H1 (cell line): ENCODE measurements around the gene IL1A. TPM values are rescaled to one million over a fixed set of nuclear protein-coding genes. Genes with fewer than 3 reads are reported as not detected.

Source experiments
- CTCF ChIA-PET: fragments of 300-600 bp; sonication (Branson Sonifier 250); formaldehyde crosslinking; loops from one replicate; lab custom pipeline; 2021; ENCODE audit not compliant: partially characterized antibody; lab: Charles Lee
- POLR2A ChIA-PET: fragments of 300-600 bp; sonication (Branson Sonifier 250); formaldehyde crosslinking; loops from one replicate; lab custom pipeline; 2021; ENCODE audit warnings: inconsistent platforms; ENCODE audit not compliant: partially characterized antibody; lab: Charles Lee
- DNase-seq, 2 experiments: peaks; one replicate each; pipeline versions ENCODE4 v3.0.0 to v3.0.0-alpha.2; 2010 to 2022; ENCODE audit warnings: low spot score in 2 of 2, low read depth in 1 of 2, mixed read lengths in 1 of 2
- FAIRE-seq: peaks from 2 replicates; lab custom pipeline; 2011; peaks lifted over from hg19 to GRCh38; lab: Jason Lieb, UNC
- H2AFZ ChIP-seq: 2 replicates; pipeline ENCODE4 v1.8.1; 2012; ENCODE audit warnings: low read length, inconsistent platforms
- H2AK5ac ChIP-seq: 2 replicates; pipeline ENCODE4 v1.6.1; 2013; ENCODE audit warnings: low read depth, low read length
- H2BK120ac ChIP-seq: replicated peaks from 2 replicates; pipeline ENCODE3; 2013; ENCODE audit warnings: low read depth, low read length, inconsistent platforms
- H2BK12ac ChIP-seq: 2 replicates; pipeline ENCODE4 v1.6.1; 2013; ENCODE audit warnings: low read depth, low read length
- H2BK15ac ChIP-seq: 2 replicates; pipeline ENCODE4 v1.6.1; 2013; ENCODE audit warnings: low read length
- H2BK20ac ChIP-seq: 2 replicates; pipeline ENCODE4 v1.6.1; 2013; ENCODE audit warnings: low read length
- H2BK5ac ChIP-seq: 2 replicates; pipeline ENCODE4 v1.6.1; 2013; ENCODE audit warnings: low read depth, low read length
- H3K14ac ChIP-seq: 2 replicates; pipeline ENCODE4 v1.6.1; 2013; ENCODE audit warnings: inconsistent platforms; ENCODE audit not compliant: insufficient read length
- H3K18ac ChIP-seq: 2 replicates; pipeline ENCODE4 v1.6.1; 2013; ENCODE audit warnings: low read length; ENCODE audit errors: extremely low read depth
- H3K23ac ChIP-seq: 2 replicates; pipeline ENCODE4 v1.6.1; 2013; ENCODE audit warnings: inconsistent platforms; ENCODE audit not compliant: insufficient read length
- H3K23me2 ChIP-seq: 2 replicates; pipeline ENCODE4 v1.6.1; 2013; ENCODE audit warnings: low read depth, low read length
- H3K27ac ChIP-seq: 2 replicates; pipeline ENCODE4 v1.6.1; 2011; ENCODE audit warnings: low read depth, low read length, inconsistent platforms
- H3K27me3 ChIP-seq, 4 experiments: replicated peaks in 1 of 4; 1 replicate in 1 of 4; 2 replicates in 3 of 4; pipeline versions ENCODE4 v1.6.1 to v1.8.1; 2011 to 2013; ENCODE audit warnings: low read length in 3 of 4, mild to moderate bottlenecking in 3 of 4, inconsistent platforms in 2 of 4, mixed read lengths in 2 of 4, moderate library complexity in 1 of 4; ENCODE audit not compliant: control insufficient read depth in 3 of 4, insufficient read depth in 3 of 4; ENCODE audit errors: extremely low read depth in 1 of 4
- H3K36me3 ChIP-seq, 4 experiments: 2 replicates each; pipeline versions ENCODE4 v1.6.1 to v1.8.1; 2011 to 2013; ENCODE audit warnings: mild to moderate bottlenecking in 4 of 4, low read length in 3 of 4, moderate library complexity in 2 of 4, control low read depth in 1 of 4, inconsistent platforms in 1 of 4; ENCODE audit not compliant: insufficient read depth in 4 of 4, control insufficient read depth in 2 of 4
- H3K4ac ChIP-seq: replicated peaks from 2 replicates; pipeline ENCODE3; 2013; ENCODE audit warnings: low read length, low read depth, mixed read lengths, inconsistent platforms; ENCODE audit not compliant: insufficient read length
- H3K4me1 ChIP-seq, 4 experiments: replicated peaks in 1 of 4; 1 replicate in 1 of 4; 2 replicates in 3 of 4; pipeline versions ENCODE4 v1.6.1 to v1.8.1; 2011 to 2013; ENCODE audit warnings: low read length in 3 of 4, inconsistent platforms in 2 of 4, mixed read lengths in 1 of 4; ENCODE audit not compliant: insufficient read depth in 4 of 4, control insufficient read depth in 3 of 4
- H3K4me2 ChIP-seq, 2 experiments: 2 replicates each; pipeline versions ENCODE4 v1.6.1 to v1.8.1; 2011 to 2013; ENCODE audit warnings: low read depth in 2 of 2, low read length in 2 of 2, control low read depth in 1 of 2, inconsistent platforms in 1 of 2, mild to moderate bottlenecking in 1 of 2; ENCODE audit not compliant: insufficient read depth in 1 of 2
- H3K4me3 ChIP-seq, 4 experiments: fragments of 200-600, 300-600 bp in 1 of 4; sonication (generic), shearing (Covaris generic), sonication (Bioruptor Twin) in 1 of 4; 2 replicates each; pipeline versions ENCODE4 v1.5.1 to v1.8.1; 2011 to 2016; ENCODE audit warnings: low read length in 4 of 4, low read depth in 3 of 4, control low read depth in 2 of 4, inconsistent platforms in 2 of 4, mild to moderate bottlenecking in 2 of 4, mixed read lengths in 1 of 4, moderate library complexity in 1 of 4; ENCODE audit not compliant: insufficient read depth in 2 of 4; ENCODE audit errors: extremely low read depth in 1 of 4
- H3K56ac ChIP-seq: replicated peaks from 2 replicates; pipeline ENCODE3; 2013; ENCODE audit warnings: low read depth, mild to moderate bottlenecking, mixed read lengths, low read length, inconsistent platforms; ENCODE audit not compliant: insufficient read length
- H3K79me1 ChIP-seq: 2 replicates; pipeline ENCODE4 v1.6.1; 2013; ENCODE audit warnings: low read depth, low read length, control low read depth
- H3K79me2 ChIP-seq, 2 experiments: 2 replicates each; pipeline versions ENCODE4 v1.6.1 to v1.8.1; 2012 to 2013; ENCODE audit warnings: low read length in 2 of 2, mild to moderate bottlenecking in 2 of 2, inconsistent platforms in 1 of 2; ENCODE audit not compliant: insufficient read depth in 2 of 2, control insufficient read depth in 1 of 2
- H3K9ac ChIP-seq, 4 experiments: replicated peaks in 1 of 4; 1 replicate in 1 of 4; 2 replicates in 3 of 4; pipeline versions ENCODE4 v1.6.1 to v1.8.1; 2011 to 2013; ENCODE audit warnings: low read depth in 3 of 4, low read length in 3 of 4, control low read depth in 2 of 4, mild to moderate bottlenecking in 2 of 4, moderate library complexity in 2 of 4, inconsistent platforms in 1 of 4; ENCODE audit errors: extremely low read depth in 1 of 4
- H3K9me3 ChIP-seq, 2 experiments: 2 replicates each; pipeline versions ENCODE4 v1.6.1 to v1.8.1; 2012 to 2013; ENCODE audit warnings: mild to moderate bottlenecking in 2 of 2, moderate library complexity in 2 of 2, control low read depth in 1 of 2, inconsistent platforms in 1 of 2, low read depth in 1 of 2, low read length in 1 of 2, mixed read lengths in 1 of 2; ENCODE audit not compliant: insufficient read depth in 2 of 2
- H4K20me1 ChIP-seq, 2 experiments: replicated peaks in 1 of 2; 2 replicates each; pipeline versions ENCODE3 to v1.8.1; 2011 to 2013; ENCODE audit warnings: inconsistent platforms in 2 of 2, low read length in 2 of 2, mild to moderate bottlenecking in 1 of 2; ENCODE audit not compliant: insufficient read depth in 2 of 2, control insufficient read depth in 1 of 2
- H4K5ac ChIP-seq: 2 replicates; pipeline ENCODE4 v1.6.1; 2013; ENCODE audit warnings: low read length, low read depth, mixed read lengths, inconsistent platforms; ENCODE audit not compliant: insufficient read length
- H4K8ac ChIP-seq: 2 replicates; pipeline ENCODE4 v1.8.0; 2013; ENCODE audit warnings: mild to moderate bottlenecking, moderate library complexity, low read length, inconsistent platforms; ENCODE audit not compliant: insufficient read depth; ENCODE audit errors: extremely low read depth
- H4K91ac ChIP-seq: replicated peaks from 2 replicates; pipeline ENCODE3; 2013; ENCODE audit warnings: low read length, mixed read lengths, inconsistent platforms; ENCODE audit not compliant: insufficient read length
- CBX5 ChIP-seq: fragments of 300-800, 300-1000 bp; sonication (generic); IDR thresholded peaks from 2 replicates; pipeline ENCODE4 v1.7.1; 2016; ENCODE audit warnings: antibody characterized with exemption, low read length, low read depth
- CEBPB ChIP-seq: IDR thresholded peaks from 2 replicates; pipeline ENCODE4 v1.6.1; 2012; ENCODE audit warnings: low read depth, low read length
- EGR1 ChIP-seq: IDR thresholded peaks from 2 replicates; pipeline ENCODE4 v1.6.1; 2011; ENCODE audit warnings: low read depth, low read length, borderline replicate concordance
- FOSL1 ChIP-seq: IDR thresholded peaks from 2 replicates; pipeline ENCODE4 v1.6.1; 2011; ENCODE audit warnings: mild to moderate bottlenecking, low read depth, low read length, moderate library complexity; ENCODE audit not compliant: insufficient read depth
- POLR2AphosphoS5 ChIP-seq: IDR thresholded peaks from 2 replicates; pipeline ENCODE4 v1.6.1; 2011; ENCODE audit warnings: low read depth, low read length
- RFX5 ChIP-seq: IDR thresholded peaks from 2 replicates; pipeline ENCODE4 v1.6.1; 2011; ENCODE audit warnings: low read depth, low read length, improper control_type of control experiment, borderline replicate concordance
- RNF2 ChIP-seq: fragments of 200-900, 300-1000 bp; sonication (generic); IDR thresholded peaks from 2 replicates; pipeline ENCODE4 v1.7.1; 2016; ENCODE audit warnings: borderline replicate concordance, low read depth, mild to moderate bottlenecking, antibody characterized with exemption, low read length; ENCODE audit not compliant: poor library complexity, severe bottlenecking; ENCODE audit errors: missing control alignments
- SP2 ChIP-seq: IDR thresholded peaks from 2 replicates; pipeline ENCODE4 v1.6.1; 2012; ENCODE audit warnings: mild to moderate bottlenecking, low read length, inconsistent platforms
- WGBS, 2 experiments: shearing (Covaris generic) in 1 of 2; methylation state at CpG; one replicate each; pipeline versions ENCODE4 v1.1.6 to v1.1.7; 2013 to 2015; ENCODE audit warnings: low lambda C conversion rate in 2 of 2, mixed read lengths in 2 of 2, inconsistent platforms in 1 of 2, low coverage in 1 of 2, missing lambda C conversion rate in 1 of 2; ENCODE audit not compliant: insufficient replicate concordance in 2 of 2, insufficient coverage in 1 of 2, insufficient read length in 1 of 2; ENCODE audit errors: extremely low coverage in 1 of 2, missing lambda C conversion rate in 1 of 2; 5-methylcytosine and 5-hydroxymethylcytosine counted together
- polyA plus RNA-seq, 7 experiments: library from polyadenylated mRNA; depleted of rRNA in 3 of 7; stranded (reverse) in 5 of 7; unstranded in 2 of 7; fragments of >200 nt in 5 of 7; fragments of 200-250 nt in 2 of 7; gene quantifications; 1 replicate in 5 of 7; 2 replicates in 1 of 7; 4 replicates in 1 of 7; pipeline versions ENCODE4 v1.2.1 to v1.2.3, GENCODE V29; 2011 to 2013; ENCODE audit warnings: missing spikeins in 2 of 7, mixed read lengths in 2 of 7
- total RNA-seq: library from RNA; stranded (reverse); fragmentation: NEBNext Ultra II Directional; extraction: Animal tissue kit (Norgen Biotek cat#: 25700); gene quantifications from 2 replicates; pipeline ENCODE4 v1.2.1, GENCODE V29; 2021
- TF ChIP-seq, protein P1 (sequence below): IDR thresholded peaks from 2 replicates; pipeline ENCODE4 v1.6.1; 2011; ENCODE audit warnings: low read length, improper control_type of control experiment

Gene IL1A
- total and polyA plus RNA-seq, 2 of the 8 experiments (the other 6 are each of a cell fraction or from before 2014, with no cell fraction given) = 0.32 to 0.74 TPM

DNA sequence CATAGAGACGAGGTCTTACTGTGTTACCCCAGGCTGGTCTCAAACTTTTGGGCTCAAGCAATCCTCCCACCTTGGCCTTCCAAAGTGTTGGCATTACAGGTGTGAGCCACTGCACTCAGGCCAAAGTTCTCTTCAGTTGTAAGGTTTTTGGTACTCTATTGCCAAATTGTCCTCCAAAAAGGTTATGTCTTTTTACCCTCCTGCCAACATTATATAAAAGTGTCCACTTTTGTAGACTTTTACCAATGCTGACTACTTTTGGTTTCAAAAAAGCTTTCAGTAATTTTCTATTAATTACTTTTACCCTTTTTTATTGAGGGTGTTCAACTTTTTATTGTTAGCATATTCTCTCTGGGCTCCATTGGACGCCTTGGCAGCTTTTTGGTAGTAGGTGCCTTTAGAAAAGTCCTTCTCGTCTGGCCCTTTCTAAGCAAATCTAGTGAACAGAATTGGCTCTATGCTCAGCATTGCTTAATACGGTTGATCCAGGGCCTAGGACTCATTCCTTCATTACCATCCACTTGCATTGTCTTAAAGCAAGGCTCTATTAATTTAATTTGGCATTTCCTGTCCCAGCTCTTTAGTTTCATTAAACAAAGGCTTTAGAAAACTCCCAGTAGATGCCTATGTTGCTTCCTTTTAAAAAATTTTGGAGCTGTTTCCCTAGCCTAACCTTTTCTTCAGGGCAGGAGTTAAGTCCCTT is 16.7 kb upstream of the IL1A start:
- Histone ChIP-seq H3K36me3 (no peaks in the 10 kb centered on the region), H3K4ac (no peak overlapping the region), H3K56ac (no peak overlapping the region), H3K4me3 (no peak overlapping the region), H3K79me1 (no peaks in the 10 kb centered on the region), H3K14ac (no peak overlapping the region), H3K9ac (no peak overlapping the region), H3K4me1 (no peaks in the 10 kb centered on the region; a peak in 1 of 7 replicates), H2BK120ac (no peak overlapping the region), H3K27me3 (no peaks in the 10 kb centered on the region), H2BK5ac (no peak overlapping the region), H2AFZ (no peak overlapping the region), H3K9me3 (no peaks in the 10 kb centered on the region; a peak in 1 of 4 replicates), H2BK20ac (no peak overlapping the region), H3K27ac (no peak overlapping the region), H3K18ac (no peak overlapping the region), H3K4me2 (no peak overlapping the region), H2AK5ac (no peak overlapping the region), H3K23ac (no peak overlapping the region), H4K5ac (no peak overlapping the region), H2BK15ac (no peak overlapping the region), H3K23me2 (no peaks in the 10 kb centered on the region), H4K8ac (no peak overlapping the region), H3K79me2 (no peaks in the 10 kb centered on the region), H4K91ac (no peak overlapping the region), H4K20me1 (no peaks in the 10 kb centered on the region), H2BK12ac (no peak overlapping the region)
- POLR2A ChIA-PET = interaction anchor here (1.3 kb wide), 1 partner anchor 50 kb away, joined by 3 read pairs; no protein-coding TSS in a partner anchor
- DNase-seq = no peak
- FAIRE-seq = no peak
- WGBS, 2 experiments = 90% methylated on average over 4 of the region's 4 CpGs; no CpG with 5 or more reads in 1 of the 2 experiments
- CTCF ChIA-PET = interaction anchor here (1.0 to 1.9 kb wide), 3 partner anchors 9 to 52 kb away, joined by 4 to 10 read pairs (median 6); no protein-coding TSS in a partner anchor
- TF ChIP-seq RFX5 (no peak), RNF2 (no peak), FOSL1 (no peak), CBX5 (no peak), CEBPB (no peak), SP2 (no peak), EGR1 (no peak), POLR2AphosphoS5 (no peak)
- TF ChIP-seq, protein P1, sequence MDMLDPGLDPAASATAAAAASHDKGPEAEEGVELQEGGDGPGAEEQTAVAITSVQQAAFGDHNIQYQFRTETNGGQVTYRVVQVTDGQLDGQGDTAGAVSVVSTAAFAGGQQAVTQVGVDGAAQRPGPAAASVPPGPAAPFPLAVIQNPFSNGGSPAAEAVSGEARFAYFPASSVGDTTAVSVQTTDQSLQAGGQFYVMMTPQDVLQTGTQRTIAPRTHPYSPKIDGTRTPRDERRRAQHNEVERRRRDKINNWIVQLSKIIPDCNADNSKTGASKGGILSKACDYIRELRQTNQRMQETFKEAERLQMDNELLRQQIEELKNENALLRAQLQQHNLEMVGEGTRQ = no peak
